ENCODE measurements around the gene ZC3H7A. TPM values are rescaled to one million over a fixed set of nuclear protein-coding genes. Genes with fewer than 3 reads are reported as not detected.

The ZC3H7A gene
- total RNA-seq, 1 experiment from 2014 or later = 42.0 TPM

GRCh38 chr16:11729787-11730186 lies 67.3 kb downstream of the ZC3H7A start:
- CTCF ChIA-PET = no interaction called here
- H3K9me3 ChIP-seq = no peaks in the 10 kb centered on the region
- Mint-ChIP-seq H3K9me3 (ENCODE audit: unreplicated experiment) (no peaks in the 10 kb centered on the region), H3K4me3 (ENCODE audit: unreplicated experiment) (no peak overlapping the region), H3K27ac (ENCODE audit: unreplicated experiment) (no peak overlapping the region), H3K27me3 (ENCODE audit: insufficient read depth, unreplicated experiment) (no peaks in the 10 kb centered on the region), H3K4me1 (ENCODE audit: low read depth, unreplicated experiment) (peaks cover 5% of the 10 kb centered on the region), H3K36me3 (ENCODE audit: insufficient read depth, unreplicated experiment) (peaks cover 56% of the 10 kb centered on the region)
- H3K36me3 ChIP-seq (ENCODE audit: control insufficient read depth, insufficient read depth, low read length) = peaks cover 2% of the 10 kb centered on the region
- no peak overlapping the region for H3K4me3 ChIP-seq (ENCODE audit: low read depth, low read length)
- BruUV-seq (replicated peaks) = no TSS peak
- intact Hi-C loops (cut with micrococcal nuclease; ENCODE audit: unreplicated experiment) = no loop called here
- no peak for TF ChIP-seq CTCF (IDR thresholded peaks at IDR 0.05; ENCODE audit: insufficient read depth in 1 of 2, low read depth in 1 of 2, low read length in 1 of 2, severe bottlenecking in 1 of 2, unreplicated experiment in 1 of 2)
- DNase-seq = no peak
- no peaks in the 10 kb centered on the region for H3K27me3 ChIP-seq (replicated peaks; ENCODE audit: control insufficient read depth, insufficient read depth, low read length)
- POLR2A ChIA-PET = interaction anchor here (0.6 kb wide), 2 partner anchors 13 to 228 kb away, joined by 3 to 4 read pairs; partner anchors contain the start of gene TXNDC11
- H3K4me1 ChIP-seq = peaks cover 21% of the 10 kb centered on the region

DNA sequence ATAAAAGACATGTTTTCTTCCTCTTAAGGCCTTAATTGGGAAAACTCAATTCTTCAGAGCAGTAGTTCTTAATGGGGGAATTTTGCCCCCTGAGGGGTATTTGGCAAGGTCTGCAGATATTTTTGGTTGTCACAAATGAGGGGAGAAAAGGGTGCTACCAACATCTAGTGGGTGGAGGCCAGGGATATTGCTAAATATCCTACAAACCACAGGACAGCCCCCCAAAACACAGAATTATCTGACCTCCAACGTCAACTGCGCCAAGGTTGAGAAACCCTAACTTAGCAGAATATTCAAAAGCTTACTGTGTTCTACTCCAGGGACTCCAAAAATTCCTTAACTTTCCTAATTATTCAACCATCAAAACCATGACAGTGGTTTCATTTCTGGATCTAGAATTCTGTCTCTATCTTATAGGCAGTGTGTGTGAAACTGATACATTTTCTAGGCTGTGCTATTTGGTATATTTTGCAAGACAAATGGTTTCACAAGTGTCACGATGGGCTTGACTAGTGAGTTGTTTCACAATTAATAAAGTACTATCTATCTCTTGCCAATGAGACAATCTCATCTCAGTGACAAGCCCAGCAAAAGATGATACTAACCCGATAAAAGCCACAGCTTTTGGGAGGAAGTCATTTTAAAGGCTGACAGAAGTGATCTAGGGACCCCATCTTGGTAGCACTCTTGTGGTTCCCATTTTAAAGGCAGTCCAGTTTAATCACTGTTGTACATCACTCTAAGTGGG lies 69.1 kb downstream of the ZC3H7A start:
- H3K27ac Mint-ChIP-seq (ENCODE audit: unreplicated experiment) = no peak overlapping the region
- H3K36me3 ChIP-seq (ENCODE audit: control insufficient read depth, insufficient read depth, low read length) = peaks cover 2% of the 10 kb centered on the region
- H3K9me3 ChIP-seq = no peaks in the 10 kb centered on the region
- no peaks in the 10 kb centered on the region for H3K4me1 Mint-ChIP-seq (ENCODE audit: low read depth, unreplicated experiment)
- no TSS peak for BruUV-seq (replicated peaks)
- peaks cover 57% of the 10 kb centered on the region for H3K36me3 Mint-ChIP-seq (ENCODE audit: insufficient read depth, unreplicated experiment)
- no peak overlapping the region for H3K4me3 ChIP-seq (ENCODE audit: low read depth, low read length)
- ChIA-PET POLR2A (no interaction called here), CTCF (no interaction called here)
- no peak overlapping the region for H3K4me3 Mint-ChIP-seq (ENCODE audit: unreplicated experiment)
- no peak for DNase-seq
- TF ChIP-seq CTCF (IDR thresholded peaks at IDR 0.05; ENCODE audit: insufficient read depth in 1 of 2, low read depth in 1 of 2, low read length in 1 of 2, severe bottlenecking in 1 of 2, unreplicated experiment in 1 of 2) = no peak
- no peaks in the 10 kb centered on the region for H3K9me3 Mint-ChIP-seq (ENCODE audit: unreplicated experiment)
- peaks cover 7% of the 10 kb centered on the region for H3K4me1 ChIP-seq
- H3K27me3 Mint-ChIP-seq (ENCODE audit: insufficient read depth, unreplicated experiment) = no peaks in the 10 kb centered on the region
- no peaks in the 10 kb centered on the region for H3K27me3 ChIP-seq (replicated peaks; ENCODE audit: control insufficient read depth, insufficient read depth, low read length)
- intact Hi-C loops (cut with micrococcal nuclease; ENCODE audit: unreplicated experiment) = no loop called here

DNA sequence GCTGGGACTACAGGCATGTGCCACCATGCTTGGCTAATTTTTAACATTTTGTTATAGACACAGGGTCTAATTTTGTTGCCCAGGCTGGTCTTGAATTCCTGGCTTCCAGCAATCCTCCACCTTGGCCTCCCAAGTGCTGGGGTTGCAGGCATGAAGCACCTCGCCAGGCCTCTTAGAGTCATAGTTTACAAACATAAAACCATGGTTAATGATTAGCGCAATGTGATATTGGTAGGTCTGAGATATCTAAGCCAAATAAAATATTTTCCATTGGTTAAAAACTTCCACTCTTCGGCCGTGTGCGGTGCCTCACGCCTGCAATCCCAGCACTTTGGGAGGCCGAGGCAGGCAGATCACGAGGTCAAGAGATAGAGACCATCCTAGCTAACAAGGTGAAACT lies 71.0 kb downstream of the ZC3H7A start:
- no peaks in the 10 kb centered on the region for H3K9me3 ChIP-seq
- Mint-ChIP-seq H3K4me3 (ENCODE audit: unreplicated experiment) (no peak overlapping the region), H3K9me3 (ENCODE audit: unreplicated experiment) (no peaks in the 10 kb centered on the region), H3K4me1 (ENCODE audit: low read depth, unreplicated experiment) (peaks cover 7% of the 10 kb centered on the region), H3K27me3 (ENCODE audit: insufficient read depth, unreplicated experiment) (no peaks in the 10 kb centered on the region), H3K27ac (ENCODE audit: unreplicated experiment) (no peak overlapping the region), H3K36me3 (ENCODE audit: insufficient read depth, unreplicated experiment) (peaks cover 54% of the 10 kb centered on the region)
- intact Hi-C loops (cut with micrococcal nuclease; ENCODE audit: unreplicated experiment) = no loop called here
- H3K4me3 ChIP-seq (ENCODE audit: low read depth, low read length) = no peak overlapping the region
- no TSS peak for BruUV-seq (replicated peaks)
- ChIA-PET POLR2A (no interaction called here), CTCF (interaction anchor here (0.7 kb wide), 1 partner anchor 73 kb away, joined by 3 read pairs; no protein-coding TSS in a partner anchor)
- H3K36me3 ChIP-seq (ENCODE audit: control insufficient read depth, insufficient read depth, low read length) = peaks cover 2% of the 10 kb centered on the region; the same call in 1 of the 2 replicates
- no peaks in the 10 kb centered on the region for H3K4me1 ChIP-seq
- DNase-seq = no peak
- no peak for TF ChIP-seq CTCF (IDR thresholded peaks at IDR 0.05; ENCODE audit: insufficient read depth in 1 of 2, low read depth in 1 of 2, low read length in 1 of 2, severe bottlenecking in 1 of 2, unreplicated experiment in 1 of 2)
- H3K27me3 ChIP-seq (replicated peaks; ENCODE audit: control insufficient read depth, insufficient read depth, low read length) = no peaks in the 10 kb centered on the region

Measured in Caco-2 (cell line).